ENCODE measurements around the gene FZD10.

- TF ChIP-seq, protein P1, sequence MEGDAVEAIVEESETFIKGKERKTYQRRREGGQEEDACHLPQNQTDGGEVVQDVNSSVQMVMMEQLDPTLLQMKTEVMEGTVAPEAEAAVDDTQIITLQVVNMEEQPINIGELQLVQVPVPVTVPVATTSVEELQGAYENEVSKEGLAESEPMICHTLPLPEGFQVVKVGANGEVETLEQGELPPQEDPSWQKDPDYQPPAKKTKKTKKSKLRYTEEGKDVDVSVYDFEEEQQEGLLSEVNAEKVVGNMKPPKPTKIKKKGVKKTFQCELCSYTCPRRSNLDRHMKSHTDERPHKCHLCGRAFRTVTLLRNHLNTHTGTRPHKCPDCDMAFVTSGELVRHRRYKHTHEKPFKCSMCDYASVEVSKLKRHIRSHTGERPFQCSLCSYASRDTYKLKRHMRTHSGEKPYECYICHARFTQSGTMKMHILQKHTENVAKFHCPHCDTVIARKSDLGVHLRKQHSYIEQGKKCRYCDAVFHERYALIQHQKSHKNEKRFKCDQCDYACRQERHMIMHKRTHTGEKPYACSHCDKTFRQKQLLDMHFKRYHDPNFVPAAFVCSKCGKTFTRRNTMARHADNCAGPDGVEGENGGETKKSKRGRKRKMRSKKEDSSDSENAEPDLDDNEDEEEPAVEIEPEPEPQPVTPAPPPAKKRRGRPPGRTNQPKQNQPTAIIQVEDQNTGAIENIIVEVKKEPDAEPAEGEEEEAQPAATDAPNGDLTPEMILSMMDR (optimal IDR thresholded peaks at IDR 0.05 in 1 of 3, IDR thresholded peaks at IDR 0.05 in 1 of 3, conservative IDR thresholded peaks at IDR 0.05 in 1 of 3; ENCODE audit: extremely low read depth in 1 of 3, insufficient read depth in 2 of 3, low read length in 3 of 3): no peak
- TF ChIP-seq EZH2 (IDR thresholded peaks at IDR 0.05; ENCODE audit: low read length): no peak
These were observed 33.1 kb downstream of the FZD10 start for GRCh38 chr12:130195369-130195768.

Measured in keratinocyte (primary cell).